Measurements from ENCODE around the gene NCOA6.
A peak's percentile ranks its signal among the peaks of the same experiment; 100 is the strongest.

DNA sequence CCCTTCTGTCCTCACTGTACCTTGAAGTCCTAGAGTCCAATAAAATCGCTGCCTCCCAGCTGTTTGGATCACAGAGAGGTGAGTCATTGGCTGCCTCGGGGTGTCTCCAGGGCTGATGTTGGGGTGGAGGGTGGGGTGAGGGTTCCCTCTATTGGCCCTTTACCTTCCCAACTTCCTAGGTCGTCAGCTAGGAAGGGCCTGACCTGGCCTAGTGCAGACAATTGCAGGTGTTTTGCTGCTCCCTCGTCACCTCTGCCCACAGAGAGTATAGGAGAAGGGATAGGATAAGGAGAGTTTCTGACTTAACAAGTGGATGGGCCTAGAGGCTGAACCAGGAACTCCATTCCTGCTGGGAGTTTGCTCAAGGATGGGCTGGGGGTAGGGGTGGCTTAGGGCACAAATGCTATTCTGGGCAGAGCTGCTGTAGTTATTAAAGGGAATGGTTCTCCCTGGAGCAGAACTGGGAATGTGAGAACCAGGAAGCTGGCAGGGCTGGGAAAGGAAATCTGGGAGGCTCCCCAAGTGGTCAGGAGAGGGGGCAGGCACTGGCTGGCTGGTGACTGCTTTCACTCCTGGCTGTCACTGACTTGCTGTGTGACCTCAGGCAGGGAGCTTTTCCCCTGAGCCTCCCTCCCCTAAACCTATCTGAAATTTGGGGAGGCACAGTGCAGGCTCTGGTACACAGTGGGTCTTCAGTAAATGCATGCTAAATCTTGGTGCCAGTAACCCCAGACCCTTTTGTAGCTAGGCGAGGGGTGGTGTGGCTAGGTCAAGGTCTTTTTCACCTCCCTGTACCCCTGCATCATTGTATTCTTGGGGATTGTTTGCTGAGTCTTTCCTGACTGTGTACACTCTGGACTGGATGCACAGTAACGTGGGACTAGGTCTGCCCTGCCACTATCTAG, 119.8 kb downstream of the NCOA6 start:
- TF ChIP-seq, protein P1, sequence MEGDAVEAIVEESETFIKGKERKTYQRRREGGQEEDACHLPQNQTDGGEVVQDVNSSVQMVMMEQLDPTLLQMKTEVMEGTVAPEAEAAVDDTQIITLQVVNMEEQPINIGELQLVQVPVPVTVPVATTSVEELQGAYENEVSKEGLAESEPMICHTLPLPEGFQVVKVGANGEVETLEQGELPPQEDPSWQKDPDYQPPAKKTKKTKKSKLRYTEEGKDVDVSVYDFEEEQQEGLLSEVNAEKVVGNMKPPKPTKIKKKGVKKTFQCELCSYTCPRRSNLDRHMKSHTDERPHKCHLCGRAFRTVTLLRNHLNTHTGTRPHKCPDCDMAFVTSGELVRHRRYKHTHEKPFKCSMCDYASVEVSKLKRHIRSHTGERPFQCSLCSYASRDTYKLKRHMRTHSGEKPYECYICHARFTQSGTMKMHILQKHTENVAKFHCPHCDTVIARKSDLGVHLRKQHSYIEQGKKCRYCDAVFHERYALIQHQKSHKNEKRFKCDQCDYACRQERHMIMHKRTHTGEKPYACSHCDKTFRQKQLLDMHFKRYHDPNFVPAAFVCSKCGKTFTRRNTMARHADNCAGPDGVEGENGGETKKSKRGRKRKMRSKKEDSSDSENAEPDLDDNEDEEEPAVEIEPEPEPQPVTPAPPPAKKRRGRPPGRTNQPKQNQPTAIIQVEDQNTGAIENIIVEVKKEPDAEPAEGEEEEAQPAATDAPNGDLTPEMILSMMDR (IDR thresholded peaks at IDR 0.05; ENCODE audit: low read length), result peak; percentile 18; the same call in 1 of the 2 replicates
- no peak for TF ChIP-seq EZH2 (optimal IDR thresholded peaks at IDR 0.05; ENCODE audit: low read depth, low read length)

All from MM.1S (cell line).